HG02970 (cell line): ENCODE measurements around the gene PFKFB3.
"Not testable (repeated sequence)": the region's sequence is repeated elsewhere in the genome, so short reads cannot be mapped to it uniquely, and the experiment has no call there.

Source experiments
- ATAC-seq: cut with Tn5 transposase; IDR thresholded peaks from one replicate; pipeline ENCODE4 v1.9.1; 2021; ENCODE audit warnings: mild to moderate bottlenecking, moderate library complexity, moderate number of reproducible peaks; ENCODE audit not compliant: unreplicated experiment, low FRiP score

PFKFB3 gene

DNA sequence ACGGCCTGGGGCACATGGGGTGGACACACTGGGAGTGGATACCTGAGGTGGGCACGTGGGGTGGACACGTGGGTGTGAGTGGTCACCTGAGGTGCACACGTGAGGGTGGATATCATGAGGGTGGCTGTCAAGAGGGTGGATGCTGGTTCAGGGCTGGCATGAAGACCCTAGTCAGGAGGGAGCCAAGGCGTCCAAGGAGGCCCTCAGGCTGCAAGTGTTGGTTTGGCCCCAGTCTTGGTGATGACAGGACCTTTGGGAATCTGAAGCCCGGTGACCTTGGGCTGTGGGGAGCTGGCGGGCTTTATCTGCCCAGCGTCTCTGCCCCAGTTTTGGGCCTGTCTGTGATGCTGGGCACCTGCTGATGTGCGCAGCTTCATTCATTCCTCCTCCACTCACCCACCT, 24.9 kb upstream of the PFKFB3 start:
- no peak for ATAC-seq

DNA sequence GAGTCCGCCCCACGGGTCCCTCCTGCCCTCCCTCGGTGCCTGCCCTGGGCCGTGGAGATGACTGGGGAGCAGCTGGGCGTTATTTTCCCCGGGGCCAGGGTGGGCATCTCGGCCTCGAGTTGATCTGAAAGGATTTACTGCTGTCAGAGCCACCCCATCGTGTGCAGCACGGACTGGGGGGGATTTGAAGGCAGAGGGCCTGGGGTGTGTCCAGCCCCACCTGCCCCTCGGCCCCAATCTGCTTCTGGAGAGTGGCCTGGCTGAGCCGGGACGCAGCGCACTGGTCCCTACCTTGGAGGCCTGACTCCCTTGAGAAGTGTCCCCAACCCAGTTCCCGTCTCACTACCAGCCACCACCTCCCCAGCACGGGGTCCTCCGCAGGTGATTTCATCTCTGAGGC, 24.2 kb upstream of the PFKFB3 start:
- ATAC-seq: no peak

DNA sequence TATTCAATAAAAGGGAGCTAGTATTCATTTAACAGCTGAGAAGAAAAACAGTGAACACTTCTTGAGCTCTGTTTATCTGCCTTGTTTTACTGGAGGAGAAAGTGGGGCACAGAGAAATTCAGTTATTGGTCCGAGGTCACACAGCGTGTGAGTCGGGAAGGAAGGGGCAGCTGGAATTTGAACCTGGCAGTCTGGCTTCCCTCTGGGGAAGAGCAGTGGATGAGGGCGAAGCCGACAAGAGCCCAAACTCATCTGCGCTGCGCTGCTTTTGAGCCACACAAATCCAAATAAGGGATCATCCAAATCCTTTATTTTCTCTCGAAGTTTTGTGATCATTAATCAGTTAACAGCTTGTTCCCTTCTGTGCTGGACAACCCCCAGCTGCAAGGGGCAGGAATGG, 23.7 kb upstream of the PFKFB3 start:
- no peak for ATAC-seq

DNA sequence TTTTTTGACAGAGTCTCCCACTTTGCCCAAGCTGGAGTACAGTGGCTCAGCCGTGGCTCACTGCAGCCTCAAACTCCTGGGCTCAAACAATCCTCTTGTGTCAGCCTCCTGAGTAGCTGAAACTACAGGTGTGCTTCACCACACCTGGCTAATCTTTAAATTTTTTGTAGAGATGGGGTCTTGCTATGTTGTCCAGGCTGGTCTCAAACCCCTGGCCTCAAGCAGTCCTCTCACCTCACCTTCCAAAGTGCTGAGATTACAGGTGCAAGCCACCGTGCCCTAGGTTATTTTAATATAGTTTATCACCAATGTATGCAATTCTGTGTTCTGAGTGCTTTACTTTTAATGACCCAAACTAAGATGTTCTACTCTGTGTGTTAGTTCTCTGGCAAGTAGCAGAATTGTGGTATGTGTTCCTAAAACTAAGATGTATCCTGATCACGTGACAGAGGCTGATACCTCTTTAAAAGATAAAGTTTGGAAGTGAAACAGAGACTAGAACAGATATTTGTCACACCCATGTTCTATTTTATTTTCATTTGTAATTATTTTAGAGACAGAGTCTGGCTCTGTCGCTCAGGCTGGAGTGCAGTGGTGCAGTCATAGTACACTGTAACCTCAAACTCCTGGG, 22.1 kb upstream of the PFKFB3 start:
- ATAC-seq: no peak

DNA sequence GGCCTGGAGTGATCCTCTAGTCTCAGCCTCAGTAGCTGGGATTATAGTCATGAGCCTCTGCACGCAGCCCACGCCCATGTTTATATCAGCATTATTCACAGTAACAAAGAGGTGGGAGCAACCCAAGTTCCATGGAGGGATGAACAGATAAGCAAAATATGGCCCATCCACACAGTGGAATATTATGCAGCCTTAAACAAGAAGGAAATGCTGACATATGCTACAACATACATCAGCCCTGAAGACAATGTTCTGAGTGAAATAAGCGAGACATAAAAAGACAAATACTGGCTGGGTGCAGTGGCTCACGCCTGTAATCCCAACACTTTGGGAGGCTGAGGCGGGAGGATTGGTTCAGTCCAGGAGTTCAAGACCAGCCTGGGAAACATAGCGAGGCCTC, 21.5 kb upstream of the PFKFB3 start:
- no peak for ATAC-seq

DNA sequence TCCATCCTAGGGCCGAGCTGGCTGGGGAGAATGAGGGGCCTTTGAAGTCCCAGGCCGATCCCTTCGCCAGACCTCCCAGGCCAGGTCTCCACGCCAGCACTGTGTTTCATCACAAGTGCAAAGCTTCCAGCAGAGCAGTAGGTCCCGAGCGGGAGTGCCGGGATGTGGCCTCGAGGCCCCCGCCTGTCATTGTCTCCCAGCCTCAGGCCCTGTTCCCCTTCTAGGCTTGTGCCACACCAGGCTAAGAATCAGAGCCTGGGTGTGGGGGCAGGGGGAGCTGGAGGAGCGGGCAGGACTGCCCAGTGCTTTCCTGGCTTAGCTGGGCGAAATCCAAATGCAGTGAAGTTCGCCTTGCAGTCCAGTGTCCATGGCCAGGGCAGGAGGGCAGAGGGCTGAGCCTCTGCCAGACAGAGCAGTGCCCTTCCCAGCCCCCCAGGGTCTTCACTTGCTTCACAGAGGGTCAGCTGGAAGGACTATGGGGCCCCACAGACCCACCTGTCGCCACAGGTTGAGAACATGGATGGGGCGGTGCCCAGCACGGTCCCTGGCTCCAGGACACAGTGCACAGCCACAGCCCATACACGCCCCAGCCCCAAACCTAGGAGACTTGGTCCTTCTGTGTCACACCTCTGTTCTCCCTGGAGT, 20.2 kb upstream of the PFKFB3 start:
- no peak for ATAC-seq

DNA sequence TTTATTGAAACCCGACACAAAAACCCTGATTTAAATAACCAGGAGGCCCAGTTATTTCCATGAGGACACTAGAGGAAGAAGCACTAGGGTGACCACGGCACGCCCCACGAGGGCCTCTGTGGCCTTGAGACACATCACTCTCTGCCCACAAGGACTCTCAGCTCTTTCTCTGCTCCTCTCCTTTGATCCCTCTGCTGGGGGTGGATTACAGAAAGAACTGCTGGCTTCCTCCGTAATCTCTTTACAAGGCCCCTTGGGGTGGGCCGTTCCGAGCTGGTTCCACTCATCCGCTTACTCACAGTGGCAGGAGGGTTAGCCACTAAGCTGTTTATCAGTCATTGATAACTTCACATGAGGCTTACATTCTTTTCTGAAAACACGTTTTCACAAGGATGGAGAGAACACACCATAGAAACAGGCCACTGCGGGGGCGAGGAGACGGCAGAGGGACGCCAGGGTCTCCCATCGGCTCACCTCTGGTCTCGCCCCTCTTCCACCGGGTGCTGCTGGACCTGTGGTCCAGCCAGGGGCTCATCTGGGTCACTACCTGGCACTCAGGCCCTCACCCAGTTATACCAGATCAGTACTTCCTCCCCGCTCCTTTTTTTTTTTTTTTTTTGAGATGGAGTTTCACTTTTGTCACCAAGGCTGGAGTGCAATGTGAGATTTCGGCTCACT, 17.6 kb upstream of the PFKFB3 start:
- ATAC-seq: no peak

DNA sequence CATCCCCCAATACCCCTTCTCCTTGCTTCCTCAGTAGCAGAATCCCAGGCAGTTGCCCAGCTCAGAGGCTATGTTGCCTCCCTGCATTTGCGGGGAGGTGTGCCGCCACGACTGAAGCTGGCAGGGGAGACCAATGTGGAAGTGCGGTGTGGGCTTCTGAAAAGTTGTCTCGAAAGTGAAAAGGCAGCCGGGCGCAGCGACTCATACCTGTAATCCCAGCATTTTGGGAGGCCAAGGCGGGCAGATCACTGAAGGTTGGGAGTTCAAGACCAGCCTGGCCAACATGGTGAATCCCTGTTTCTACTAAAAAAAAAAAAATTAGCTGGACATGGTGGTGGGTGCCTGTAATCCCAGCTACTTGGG, 15.9 kb upstream of the PFKFB3 start:
- no peak for ATAC-seq

DNA sequence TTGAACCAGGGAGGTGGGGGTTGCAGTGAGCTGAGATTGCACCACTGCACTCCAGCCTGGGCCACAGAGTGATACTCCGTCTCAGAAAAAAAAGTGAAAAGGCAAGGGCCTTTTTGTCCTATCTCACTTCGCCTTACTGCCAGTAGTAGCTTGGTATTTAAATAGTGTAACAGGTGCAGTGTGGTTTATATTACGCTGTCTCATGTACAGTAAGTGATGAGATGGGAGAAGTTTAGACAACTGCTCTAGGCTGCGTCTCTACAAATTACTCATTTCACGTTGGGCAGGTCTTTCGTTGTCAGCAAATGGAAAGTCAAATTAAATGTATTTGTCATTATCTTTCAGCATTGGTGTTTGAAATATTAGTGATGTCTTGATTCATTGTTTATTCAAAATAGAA, 15.5 kb upstream of the PFKFB3 start:
- no peak for ATAC-seq

DNA sequence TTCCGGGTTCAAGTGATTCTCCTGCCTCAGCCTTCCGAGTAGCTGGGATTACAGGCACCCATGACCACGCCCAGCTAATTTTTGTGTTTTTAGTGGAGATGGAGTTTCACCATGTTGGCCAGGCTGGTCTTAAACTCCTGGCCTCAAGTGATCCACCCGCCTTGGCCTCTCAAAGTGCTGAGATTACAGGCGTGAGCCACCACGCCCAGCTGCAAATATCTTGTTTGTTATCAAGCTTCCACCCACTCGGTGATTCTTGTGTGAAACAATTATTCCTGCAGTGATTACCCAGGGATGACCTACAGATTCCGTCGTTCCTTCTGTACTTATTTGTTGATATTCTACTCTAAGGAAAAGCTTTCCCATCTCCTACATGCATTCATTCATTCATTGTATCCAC, 12.7 kb upstream of the PFKFB3 start:
- ATAC-seq: not testable (repeated sequence)

DNA sequence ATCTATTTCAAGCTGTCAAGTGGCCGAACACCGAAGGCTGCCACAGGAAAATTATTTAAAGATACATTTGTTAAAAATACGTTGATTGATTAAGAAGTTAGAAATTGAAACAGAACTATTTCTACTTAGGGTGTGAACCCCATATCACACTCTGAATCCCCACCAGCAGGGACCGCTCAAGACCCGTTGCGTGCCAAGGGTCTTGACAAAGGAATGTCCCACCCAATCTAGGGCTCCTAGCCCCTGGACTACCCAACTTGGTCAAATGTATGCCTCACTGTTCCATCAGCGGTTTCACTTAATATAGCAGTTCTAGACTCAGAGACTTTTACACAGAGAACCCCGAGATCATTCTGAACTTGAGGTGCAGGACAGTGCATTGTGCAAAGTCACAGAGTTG, 11.6 kb upstream of the PFKFB3 start:
- no peak for ATAC-seq

DNA sequence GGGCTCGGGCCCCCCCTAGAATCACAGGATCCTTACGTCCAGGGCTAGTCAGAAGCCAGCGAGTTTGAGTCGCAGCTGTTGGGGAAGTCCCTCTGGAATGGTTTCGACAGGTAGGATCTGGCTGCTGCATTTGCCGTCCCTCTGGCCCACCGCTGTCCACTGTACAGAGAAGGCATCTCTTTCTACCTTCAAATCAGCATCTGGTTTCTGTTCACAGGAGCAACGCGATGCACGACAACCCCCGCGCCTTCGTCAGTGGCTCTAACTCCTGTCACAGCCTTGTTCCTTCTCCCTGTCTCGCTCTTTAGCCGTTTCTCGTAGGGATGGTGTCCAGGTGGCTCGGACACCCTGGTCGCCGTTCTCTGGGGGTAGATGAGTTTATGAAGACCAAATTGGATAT, 11.2 kb upstream of the PFKFB3 start:
- ATAC-seq: no peak

DNA sequence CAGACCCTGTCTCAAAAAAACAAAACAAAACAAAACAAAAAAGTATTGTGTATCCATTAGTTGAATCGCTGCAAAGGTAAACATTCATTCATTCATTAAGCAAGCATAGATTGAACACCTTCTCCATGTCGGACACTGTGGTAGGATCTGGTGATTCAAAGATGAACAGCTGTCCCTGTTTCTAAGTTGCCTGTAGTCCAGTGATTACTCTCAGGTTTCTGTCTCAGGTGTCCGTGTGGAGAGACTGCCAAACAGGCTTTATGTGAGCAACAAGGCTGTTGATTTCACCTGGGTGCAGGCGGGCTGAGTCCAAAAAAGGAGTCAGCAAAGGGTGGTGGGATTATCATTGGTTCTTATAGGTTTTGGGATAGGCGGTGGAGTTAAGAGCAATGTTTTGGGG, 9.4 kb upstream of the PFKFB3 start:
- ATAC-seq: not testable (repeated sequence)

DNA sequence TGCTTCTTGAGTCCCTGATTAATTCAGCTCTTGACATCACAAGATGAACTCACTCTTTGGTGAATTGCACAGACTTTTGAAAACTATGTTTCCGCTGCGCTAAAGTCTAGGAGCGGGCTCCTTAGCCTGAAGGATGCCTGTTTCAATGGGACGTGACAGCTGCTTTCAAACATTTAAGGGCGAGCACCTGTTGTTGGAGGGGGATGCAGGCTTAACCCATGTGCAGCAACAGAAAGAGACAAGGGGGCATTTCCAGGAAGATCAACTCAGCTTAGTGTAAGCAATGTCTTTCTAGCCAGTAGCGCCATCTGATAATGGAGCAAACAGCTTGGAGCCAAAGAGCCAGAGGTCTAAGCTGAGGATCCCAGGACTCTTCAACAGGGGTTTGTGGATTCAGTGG, 8.4 kb upstream of the PFKFB3 start:
- ATAC-seq: no peak

DNA sequence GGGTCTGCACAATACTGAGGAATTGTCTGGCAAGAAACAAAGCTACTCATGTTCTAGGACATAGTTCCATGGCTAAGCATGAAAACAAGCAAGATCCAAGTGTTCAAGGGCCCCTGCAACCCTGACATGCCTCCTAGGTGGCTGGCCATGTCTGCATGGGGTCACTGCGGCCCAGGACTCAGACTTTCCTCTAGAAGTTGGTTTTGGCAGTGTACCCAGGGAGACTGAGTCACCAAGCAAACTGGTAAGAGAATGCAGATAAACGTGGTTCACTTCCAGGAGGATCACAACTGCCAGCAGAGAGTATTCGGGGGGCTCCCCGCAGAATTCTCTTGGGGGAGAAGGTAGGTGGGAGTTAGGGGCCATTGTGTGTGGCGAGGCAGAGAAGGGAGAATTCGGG, 7.4 kb upstream of the PFKFB3 start:
- ATAC-seq: no peak

DNA sequence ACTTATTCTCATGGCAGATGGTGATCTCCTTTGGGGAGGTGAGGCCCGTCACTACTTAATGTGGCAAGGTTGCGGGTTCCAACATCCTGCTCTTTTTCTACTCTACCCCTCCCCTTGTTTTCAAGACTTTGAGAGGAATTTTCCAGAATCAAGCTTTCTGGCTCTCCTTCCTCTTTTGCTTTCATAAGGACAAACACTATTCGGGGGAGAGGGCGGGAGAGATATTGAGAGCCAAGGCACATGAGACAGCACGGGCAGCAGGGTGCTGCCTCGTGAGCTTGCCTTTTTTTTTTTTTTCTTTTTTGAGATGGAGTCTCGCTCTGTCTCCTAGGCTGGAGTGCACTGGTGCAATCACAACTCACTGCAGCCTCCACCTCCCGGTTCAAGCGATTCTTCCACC, 6.9 kb upstream of the PFKFB3 start:
- no peak for ATAC-seq

DNA sequence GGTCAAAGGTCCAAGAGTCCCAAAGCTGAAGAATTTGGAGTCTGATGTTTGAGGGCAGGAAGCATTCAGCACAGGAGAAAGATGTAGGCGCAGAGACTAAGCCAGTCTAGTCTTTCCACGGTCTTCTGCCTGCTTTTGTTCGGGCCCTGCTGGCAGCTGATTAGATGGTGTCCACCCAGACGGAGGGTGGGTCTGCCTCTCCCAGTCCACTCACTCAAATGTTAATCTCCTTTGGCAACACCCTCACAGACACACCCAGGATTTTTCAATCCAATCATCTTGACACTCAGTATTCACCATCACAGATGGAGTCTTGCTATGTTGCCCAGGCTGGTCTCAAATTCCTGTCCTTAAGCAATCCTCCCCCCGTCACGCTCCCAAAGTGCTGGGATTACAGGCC, 6.2 kb upstream of the PFKFB3 start:
- not testable (repeated sequence) for ATAC-seq

DNA sequence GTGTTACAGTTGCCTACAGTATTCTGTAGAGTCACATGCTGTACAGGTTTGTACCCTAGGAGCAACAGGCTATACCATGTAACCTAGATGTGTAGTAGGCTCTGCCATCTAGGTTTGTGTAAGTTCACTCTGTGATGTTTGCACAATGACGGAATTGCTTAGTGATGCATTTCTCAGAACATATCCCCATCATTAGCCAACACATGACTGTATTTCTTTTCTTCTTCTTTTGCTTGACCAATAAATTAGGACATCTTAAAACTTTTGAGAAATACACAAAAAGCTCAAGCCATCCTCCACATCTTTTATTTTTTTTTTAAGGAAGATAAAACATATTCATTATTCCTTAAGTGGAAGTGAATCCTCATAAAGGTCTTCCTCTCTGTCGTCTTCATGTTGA, 5.4 kb upstream of the PFKFB3 start:
- no peak for ATAC-seq

DNA sequence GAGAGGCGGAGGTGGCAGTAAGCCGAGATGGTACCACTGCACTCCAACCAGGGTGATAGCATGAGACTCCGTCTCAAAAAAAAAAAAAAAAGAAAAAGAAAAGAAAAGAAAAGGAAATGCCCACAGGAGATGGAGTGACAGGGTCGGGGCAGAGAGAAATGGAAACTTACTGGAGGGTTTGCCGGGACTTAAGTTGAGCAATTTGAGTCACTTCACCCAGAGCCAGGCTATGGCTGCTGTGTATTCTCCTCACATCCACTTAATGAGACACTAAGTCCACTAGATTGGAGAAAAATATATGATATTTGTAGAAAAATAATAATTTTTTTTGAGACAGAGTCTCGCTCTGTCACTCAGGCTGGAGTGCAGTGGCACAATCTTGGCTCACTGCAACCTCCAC, 4.6 kb upstream of the PFKFB3 start:
- no peak for ATAC-seq

DNA sequence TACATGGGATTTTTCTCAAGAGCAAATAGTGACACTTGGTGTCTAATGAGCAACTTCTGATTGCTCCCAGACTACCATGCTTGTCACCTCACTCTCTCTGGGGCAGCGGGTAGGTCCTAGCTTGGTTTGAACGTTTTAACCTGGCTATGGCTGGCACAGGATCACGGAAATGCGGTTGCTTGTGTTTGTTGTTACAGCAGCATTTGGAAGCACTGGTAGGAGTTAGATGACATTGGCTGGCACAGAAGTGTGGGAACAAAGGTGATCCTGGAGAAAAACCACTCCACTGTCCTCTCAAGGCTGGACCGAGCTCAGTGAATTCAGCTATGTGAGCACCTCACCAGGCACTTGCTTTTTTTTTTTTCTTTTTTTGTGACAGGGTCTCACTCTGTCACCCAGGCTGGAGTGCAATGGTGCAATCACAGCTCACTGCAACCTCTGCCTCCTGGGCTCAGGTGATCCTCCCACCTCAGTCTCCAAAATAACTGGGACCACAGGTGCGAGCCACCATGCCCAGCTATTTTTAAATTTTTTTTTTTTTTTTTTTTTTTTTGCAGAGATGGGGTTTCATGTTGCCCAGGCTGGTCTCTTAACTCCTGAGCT, 3.5 kb upstream of the PFKFB3 start:
- ATAC-seq: no peak

DNA sequence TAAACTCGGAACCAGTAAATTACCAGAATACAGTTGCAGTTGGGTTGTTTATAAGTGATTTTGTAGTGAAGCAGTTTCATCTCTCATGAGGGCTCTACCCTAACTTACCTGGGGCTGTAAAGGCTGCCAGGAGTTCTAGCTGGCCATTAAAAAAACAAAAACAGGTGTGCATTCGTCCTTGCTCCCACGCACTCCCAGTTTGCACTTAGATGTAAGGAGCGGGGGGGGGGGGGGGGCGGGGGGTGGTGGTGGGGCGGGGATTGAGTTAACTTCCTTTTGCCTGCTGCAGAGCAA, 2.3 kb upstream of the PFKFB3 start:
- no peak for ATAC-seq
